ENCODE data around the gene SKIC2.
"Not testable (repeated sequence)": the region's sequence is repeated elsewhere in the genome, so short reads cannot be mapped to it uniquely, and the experiment has no call there.

DNA sequence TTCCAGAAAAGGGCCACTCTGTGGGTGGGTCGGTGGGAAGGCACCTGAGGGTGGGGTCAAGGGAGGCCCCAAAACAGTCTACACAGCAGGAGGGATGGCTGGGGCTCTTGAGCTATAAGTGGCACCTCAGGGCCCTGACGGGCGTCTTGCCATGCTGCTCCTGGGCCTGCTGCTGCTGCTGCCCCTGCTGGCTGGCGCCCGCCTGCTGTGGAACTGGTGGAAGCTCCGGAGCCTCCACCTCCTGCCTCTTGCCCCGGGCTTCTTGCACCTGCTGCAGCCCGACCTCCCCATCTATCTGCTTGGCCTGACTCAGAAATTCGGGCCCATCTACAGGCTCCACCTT is 46.5 kb downstream of the SKIC2 start:
- TF ChIP-seq, protein P1, sequence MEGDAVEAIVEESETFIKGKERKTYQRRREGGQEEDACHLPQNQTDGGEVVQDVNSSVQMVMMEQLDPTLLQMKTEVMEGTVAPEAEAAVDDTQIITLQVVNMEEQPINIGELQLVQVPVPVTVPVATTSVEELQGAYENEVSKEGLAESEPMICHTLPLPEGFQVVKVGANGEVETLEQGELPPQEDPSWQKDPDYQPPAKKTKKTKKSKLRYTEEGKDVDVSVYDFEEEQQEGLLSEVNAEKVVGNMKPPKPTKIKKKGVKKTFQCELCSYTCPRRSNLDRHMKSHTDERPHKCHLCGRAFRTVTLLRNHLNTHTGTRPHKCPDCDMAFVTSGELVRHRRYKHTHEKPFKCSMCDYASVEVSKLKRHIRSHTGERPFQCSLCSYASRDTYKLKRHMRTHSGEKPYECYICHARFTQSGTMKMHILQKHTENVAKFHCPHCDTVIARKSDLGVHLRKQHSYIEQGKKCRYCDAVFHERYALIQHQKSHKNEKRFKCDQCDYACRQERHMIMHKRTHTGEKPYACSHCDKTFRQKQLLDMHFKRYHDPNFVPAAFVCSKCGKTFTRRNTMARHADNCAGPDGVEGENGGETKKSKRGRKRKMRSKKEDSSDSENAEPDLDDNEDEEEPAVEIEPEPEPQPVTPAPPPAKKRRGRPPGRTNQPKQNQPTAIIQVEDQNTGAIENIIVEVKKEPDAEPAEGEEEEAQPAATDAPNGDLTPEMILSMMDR (conservative IDR thresholded peaks at IDR 0.05 in 1 of 2, IDR thresholded peaks at IDR 0.05 in 1 of 2; ENCODE audit: low read depth in 1 of 2, low read length in 2 of 2): not testable (repeated sequence)
- TF ChIP-seq EZH2 (IDR thresholded peaks at IDR 0.05; ENCODE audit: low read length, missing control alignments): not testable (repeated sequence)

Data from fibroblast of lung (primary cell).